ENCODE data around the gene DLG2. TPM values are rescaled to one million over a fixed set of nuclear protein-coding genes. Genes with fewer than 3 reads are reported as not detected.

DLG2 gene
- polyA plus RNA-seq, 3 donors, result 0.24 to 0.39 TPM; not detected in 1

GRCh38 chr11:85596886-85597285 is 30.3 kb downstream of the DLG2 start:
- H3K27me3 Mint-ChIP-seq (ENCODE audit: low read depth in 3 of 3), result peaks cover 0 to 3% (median 1%) of the 10 kb centered on the region in 3 donors
- no peak for TF ChIP-seq CTCF (IDR thresholded peaks at IDR 0.05)
- peaks cover 2% of the 10 kb centered on the region for H3K4me1 Mint-ChIP-seq
- no peak overlapping the region for H3K4me3 Mint-ChIP-seq
- Histone ChIP-seq H3K4me3 (replicated peaks in 1 of 3; ENCODE audit: low read depth in 2 of 3, low read length in 3 of 3) (no peak overlapping the region), H3K27me3 (ENCODE audit: control insufficient read depth in 2 of 2, insufficient read depth in 2 of 2, low read length in 2 of 2) (no peaks in the 10 kb centered on the region), H3K9me3 (replicated peaks in 1 of 2; ENCODE audit: control insufficient read depth in 1 of 2, insufficient read depth in 1 of 2, low read length in 2 of 2) (no peaks in the 10 kb centered on the region), H3K27ac (ENCODE audit: low read depth in 1 of 2, low read length in 2 of 2) (no peak overlapping the region), H3K79me2 (ENCODE audit: insufficient read depth, low read length) (no peaks in the 10 kb centered on the region), H3K36me3 (replicated peaks in 1 of 2; ENCODE audit: control insufficient read depth in 1 of 2, insufficient read depth in 2 of 2, low read length in 2 of 2) (no peaks in the 10 kb centered on the region), H3K4me2 (replicated peaks; ENCODE audit: extremely low read depth, low read length, poor library complexity, severe bottlenecking) (no peak overlapping the region), H3K9ac (ENCODE audit: insufficient read depth, low read length, poor library complexity, severe bottlenecking) (no peak overlapping the region), H4K20me1 (ENCODE audit: insufficient read depth, low read length) (no peaks in the 10 kb centered on the region), H2AFZ (ENCODE audit: insufficient read depth, low read depth, low read length, poor library complexity, severe bottlenecking) (no peak overlapping the region), H3K4me1 (ENCODE audit: control insufficient read depth in 1 of 2, insufficient read depth in 2 of 2, low read length in 2 of 2) (no peaks in the 10 kb centered on the region)
- no peak overlapping the region for H3K27ac Mint-ChIP-seq
- no peaks in the 10 kb centered on the region for H3K9me3 Mint-ChIP-seq
- H3K36me3 Mint-ChIP-seq, result no peaks in the 10 kb centered on the region
- no peak for DNase-seq
- intact Hi-C loops (cut with micrococcal nuclease), result no loop called here
- no CpG with 5 or more reads among the region's 2 CpGs for WGBS (ENCODE audit: insufficient coverage)

- peak; percentile 65 for TF ChIP-seq CTCF (IDR thresholded peaks at IDR 0.05)
- peak; percentile 7 to 49 (median 34) for DNase-seq
- H3K36me3 Mint-ChIP-seq, result no peaks in the 10 kb centered on the region
Observed at GRCh38 chr11:85595285-85595884, 31.8 kb downstream of the DLG2 start.

More at GRCh38 chr11:85595285-85595884, 31.8 kb downstream of the DLG2 start:
- intact Hi-C loops (cut with micrococcal nuclease), result no loop called here
- Histone ChIP-seq H3K4me3 (replicated peaks in 1 of 3; ENCODE audit: low read depth in 2 of 3, low read length in 3 of 3) (no peak overlapping the region), H3K79me2 (ENCODE audit: insufficient read depth, low read length) (no peaks in the 10 kb centered on the region), H3K4me2 (replicated peaks; ENCODE audit: extremely low read depth, low read length, poor library complexity, severe bottlenecking) (no peak overlapping the region), H3K9ac (ENCODE audit: insufficient read depth, low read length, poor library complexity, severe bottlenecking) (no peak overlapping the region), H2AFZ (ENCODE audit: insufficient read depth, low read depth, low read length, poor library complexity, severe bottlenecking) (no peak overlapping the region), H3K4me1 (ENCODE audit: control insufficient read depth in 1 of 2, insufficient read depth in 2 of 2, low read length in 2 of 2) (no peaks in the 10 kb centered on the region), H3K27ac (ENCODE audit: low read depth in 1 of 2, low read length in 2 of 2) (no peak overlapping the region), H3K36me3 (replicated peaks in 1 of 2; ENCODE audit: control insufficient read depth in 1 of 2, insufficient read depth in 2 of 2, low read length in 2 of 2) (no peaks in the 10 kb centered on the region), H3K9me3 (replicated peaks in 1 of 2; ENCODE audit: control insufficient read depth in 1 of 2, insufficient read depth in 1 of 2, low read length in 2 of 2) (no peaks in the 10 kb centered on the region), H3K27me3 (ENCODE audit: control insufficient read depth in 2 of 2, insufficient read depth in 2 of 2, low read length in 2 of 2) (no peaks in the 10 kb centered on the region), H4K20me1 (ENCODE audit: insufficient read depth, low read length) (no peaks in the 10 kb centered on the region)
- peaks cover 0 to 4% (median 3%) of the 10 kb centered on the region in 3 donors for H3K27me3 Mint-ChIP-seq (ENCODE audit: low read depth in 3 of 3)
- H3K4me1 Mint-ChIP-seq, result peaks cover 2% of the 10 kb centered on the region
- H3K4me3 Mint-ChIP-seq, result no peak overlapping the region
- no peaks in the 10 kb centered on the region for H3K9me3 Mint-ChIP-seq
- no peak overlapping the region for H3K27ac Mint-ChIP-seq

All from CD14-positive monocyte (primary cell).